ENCODE data around the gene SPCS2.
"Not testable (repeated sequence)": the region's sequence is repeated elsewhere in the genome, so short reads cannot be mapped to it uniquely, and the experiment has no call there.

The SPCS2 gene

DNA sequence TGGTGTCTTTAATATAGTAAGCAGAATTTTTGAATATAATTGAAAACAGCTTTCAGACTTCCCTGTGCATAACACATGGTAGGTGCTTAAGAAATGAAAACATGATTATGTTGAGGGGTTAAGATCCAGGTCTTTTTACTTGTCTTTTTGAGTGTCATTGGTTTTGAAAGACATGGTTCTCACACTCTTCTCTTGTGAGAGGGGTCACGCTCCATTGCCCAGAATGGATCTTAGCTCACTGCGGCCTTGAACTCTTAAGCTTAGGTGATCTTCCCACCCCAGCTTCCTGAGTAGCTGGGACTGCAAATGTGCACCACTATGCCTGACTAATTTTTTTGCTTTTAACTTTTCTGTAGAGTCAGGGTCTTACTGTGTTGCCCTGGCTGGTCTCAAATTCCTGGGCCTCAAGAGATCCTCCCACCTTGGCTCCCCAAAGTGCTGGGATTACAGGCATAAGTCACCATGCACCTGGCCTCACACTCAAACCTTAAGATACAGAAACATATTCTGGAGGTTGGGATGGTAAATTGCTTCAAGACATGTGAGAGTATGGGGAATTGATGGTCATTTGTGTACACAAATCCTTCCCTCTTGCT, 1.4 kb downstream of the SPCS2 start:
- DNase-seq, result no peak

DNA sequence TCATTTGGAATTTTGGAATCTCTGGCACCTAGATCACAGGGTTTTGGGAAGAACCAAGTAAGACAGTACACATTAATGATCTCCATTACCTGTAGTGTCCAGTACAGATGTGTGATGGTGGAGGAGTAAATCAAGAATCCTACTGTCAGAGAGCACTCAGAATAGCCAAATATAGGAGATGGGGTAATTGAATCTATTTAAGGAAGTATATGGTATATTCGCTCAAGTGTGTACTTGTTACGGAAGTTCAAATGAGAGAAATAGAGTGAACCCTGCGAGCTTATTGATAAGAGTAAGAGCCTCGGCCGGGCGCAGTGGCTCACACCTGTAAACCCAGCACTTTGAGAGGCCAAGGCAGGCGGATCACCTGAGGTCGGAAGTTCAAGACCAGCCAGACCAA, 2.2 kb downstream of the SPCS2 start:
- no peak for DNase-seq

DNA sequence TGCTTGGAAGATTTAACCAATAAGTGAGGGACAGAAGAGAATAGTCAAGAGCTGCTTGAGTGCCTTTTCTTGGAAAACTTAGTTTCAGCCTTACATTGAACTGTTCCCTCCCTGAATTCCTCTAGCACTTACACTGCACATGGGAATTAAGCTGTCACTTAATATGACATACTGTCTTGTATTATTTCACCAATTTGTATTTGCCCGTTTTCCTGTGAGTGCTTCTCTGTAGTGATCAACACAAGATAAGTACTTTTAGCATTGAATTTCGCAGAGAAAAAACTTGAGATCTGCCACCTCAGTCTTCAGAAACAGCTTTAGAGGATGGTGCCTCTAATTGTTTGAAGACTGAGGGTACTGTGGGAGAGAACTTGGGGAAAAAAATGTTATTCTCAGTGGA, 3.7 kb downstream of the SPCS2 start:
- DNase-seq, result no peak

DNA sequence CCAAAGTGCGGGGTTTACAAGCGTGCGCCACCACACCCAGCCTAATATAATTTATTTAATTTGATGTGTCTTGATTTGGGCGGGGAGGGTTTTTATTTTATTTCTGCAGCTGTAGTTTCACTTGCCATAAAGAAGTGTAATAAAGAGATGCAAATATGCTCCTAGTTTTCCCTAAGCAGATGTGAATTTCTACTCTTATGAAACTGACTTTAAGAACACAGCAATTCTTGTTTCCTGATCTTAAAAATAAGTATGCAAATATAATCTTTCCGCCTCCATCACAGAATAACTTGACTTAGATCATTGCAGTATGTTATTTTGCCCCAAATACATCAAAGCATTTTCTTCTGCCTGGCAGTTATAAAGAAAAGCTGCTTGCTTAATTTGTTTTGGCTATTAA, 4.4 kb downstream of the SPCS2 start:
- no peak for DNase-seq

DNA sequence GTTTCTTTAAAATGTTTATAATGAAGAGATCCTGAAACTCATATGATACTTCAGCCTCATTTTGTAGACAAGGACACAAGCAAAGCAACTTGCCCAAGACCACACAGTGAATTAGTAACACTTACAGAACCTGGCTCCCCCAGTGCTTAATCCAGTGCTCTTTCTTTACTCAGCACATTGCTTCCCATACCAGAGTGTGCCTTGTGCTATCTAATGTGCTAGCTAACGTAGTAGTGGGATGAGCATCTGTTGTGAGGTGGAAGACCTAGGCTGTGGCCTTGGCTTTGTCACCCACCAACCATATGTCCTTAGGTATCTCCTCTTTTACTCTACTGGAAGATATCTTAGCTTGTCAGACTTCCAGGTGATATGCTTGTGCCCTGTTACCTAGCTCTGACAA, 5.1 kb downstream of the SPCS2 start:
- no peak for DNase-seq

DNA sequence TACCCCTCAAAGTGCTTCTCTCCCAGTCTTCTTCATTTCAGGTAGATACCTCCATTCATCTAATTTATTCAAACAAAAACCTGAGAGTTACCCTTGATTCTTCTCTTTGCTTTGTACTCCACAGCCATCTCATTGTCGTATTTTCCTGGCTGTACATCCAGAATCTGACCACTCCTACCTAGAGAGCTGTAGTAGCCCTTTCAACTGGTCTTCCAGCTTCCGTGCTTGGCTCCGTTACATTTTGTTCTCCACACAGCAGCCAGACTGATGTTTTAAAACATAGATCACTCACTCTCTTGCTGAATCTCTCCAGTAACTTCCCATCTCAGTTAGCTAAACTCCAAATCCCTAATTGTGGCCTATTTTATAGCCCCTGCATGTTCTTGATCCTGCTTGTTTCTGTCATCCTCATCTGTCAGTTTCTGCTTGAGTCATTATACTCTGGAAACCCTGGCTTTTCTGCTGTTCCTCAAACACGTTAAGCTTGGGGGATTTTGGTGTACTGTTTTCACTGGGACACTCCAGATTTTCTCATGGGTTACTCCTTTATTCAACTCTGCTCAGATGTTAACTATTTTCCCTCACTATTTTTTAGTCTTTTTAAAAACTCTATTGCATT, 7.4 kb downstream of the SPCS2 start:
- DNase-seq, result no peak

DNA sequence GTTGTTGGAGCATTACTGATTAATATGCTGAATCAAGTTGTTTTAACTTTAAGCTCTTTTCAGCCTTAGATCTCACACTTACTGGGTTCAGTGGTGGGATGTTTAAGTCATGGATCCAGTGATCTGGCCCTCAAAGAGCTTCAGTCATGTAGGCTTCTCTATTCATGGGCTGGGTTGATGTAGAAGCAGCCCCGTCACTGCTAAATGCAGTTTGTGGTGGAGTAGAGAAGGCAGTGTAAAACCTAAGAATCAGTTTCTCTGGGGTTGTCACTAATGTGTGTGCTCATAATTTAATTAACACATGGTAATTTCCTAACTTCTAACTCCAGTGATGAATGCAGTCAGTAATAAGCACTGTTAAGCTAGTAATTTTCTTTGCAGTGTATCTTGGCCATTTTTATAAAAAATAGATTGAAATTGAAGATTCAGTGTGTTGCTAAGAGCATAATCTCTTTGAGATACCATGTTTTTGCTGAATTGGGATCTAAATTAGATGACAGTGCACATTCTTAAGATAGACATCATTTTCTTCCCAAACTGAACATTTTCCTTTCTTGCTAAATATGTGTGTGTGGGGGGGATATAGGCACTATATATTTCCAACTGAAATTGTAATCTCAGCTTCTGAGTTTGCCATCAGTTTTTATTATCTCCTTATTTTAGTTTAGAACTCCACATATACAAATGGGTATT, 9.0 kb downstream of the SPCS2 start:
- DNase-seq, result no peak

DNA sequence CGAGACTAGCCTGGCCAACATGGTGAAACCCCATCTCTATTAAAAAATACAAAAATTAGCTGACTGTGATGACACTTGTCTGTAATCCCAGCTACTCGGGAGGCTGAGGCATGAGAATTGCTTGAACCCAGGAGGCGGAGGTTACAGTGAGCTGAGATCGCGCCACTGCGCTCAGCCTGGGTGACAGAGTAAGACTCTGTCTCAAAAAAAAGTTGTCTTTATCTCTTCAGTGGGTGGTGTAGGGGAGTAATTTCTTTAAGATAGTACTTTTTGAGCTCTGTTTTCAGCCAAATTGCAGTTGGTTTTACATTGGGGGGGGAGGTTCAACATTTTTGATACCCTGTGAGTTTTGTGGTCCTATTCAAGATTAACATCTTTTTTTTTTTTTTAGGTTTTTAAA, 11.1 kb downstream of the SPCS2 start:
- not testable (repeated sequence) for DNase-seq

DNA sequence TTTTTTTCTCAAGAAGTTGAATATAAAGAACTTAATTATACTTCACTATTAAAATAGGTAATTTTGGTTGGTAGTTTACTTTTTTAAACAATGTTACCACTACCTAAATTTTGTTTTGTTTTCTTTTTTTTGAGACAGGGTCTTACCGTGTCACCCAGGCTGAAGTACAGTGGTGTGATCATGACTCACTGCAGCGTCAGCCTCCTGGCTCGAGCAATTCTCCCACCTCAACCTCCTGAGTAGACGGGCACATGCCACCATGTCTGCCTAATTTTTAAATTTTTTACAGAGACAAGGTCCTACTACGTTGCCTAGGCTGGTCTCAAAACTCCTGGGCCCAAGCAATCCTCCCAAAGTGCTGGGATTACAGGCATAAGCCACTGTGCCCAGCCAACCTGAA, 17.6 kb downstream of the SPCS2 start:
- no peak for DNase-seq

DNA sequence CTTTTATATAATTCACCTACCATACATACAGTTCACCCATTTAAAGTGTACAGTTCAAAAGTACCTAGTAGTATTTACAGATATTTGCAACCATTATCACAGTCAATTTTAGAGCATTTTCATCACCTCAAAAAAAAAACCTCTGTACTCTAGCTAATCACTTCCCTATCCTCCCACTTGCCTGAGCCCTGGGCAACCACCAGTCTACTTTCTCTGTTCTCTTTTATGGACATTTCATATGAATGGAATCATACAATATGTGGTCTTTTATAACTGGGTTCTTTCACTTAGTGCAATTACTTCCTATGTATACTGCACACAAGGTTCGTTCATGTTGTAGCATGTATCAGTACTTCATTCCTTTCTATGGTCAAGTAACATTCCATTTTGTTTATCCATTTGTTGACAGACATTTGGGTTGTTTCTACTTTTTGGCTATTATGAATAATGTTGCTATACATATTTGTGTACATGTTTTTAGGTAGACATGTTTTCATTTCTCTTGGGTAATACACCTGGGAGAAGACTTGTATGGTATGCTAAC, 21.9 kb downstream of the SPCS2 start:
- DNase-seq, result no peak

DNA sequence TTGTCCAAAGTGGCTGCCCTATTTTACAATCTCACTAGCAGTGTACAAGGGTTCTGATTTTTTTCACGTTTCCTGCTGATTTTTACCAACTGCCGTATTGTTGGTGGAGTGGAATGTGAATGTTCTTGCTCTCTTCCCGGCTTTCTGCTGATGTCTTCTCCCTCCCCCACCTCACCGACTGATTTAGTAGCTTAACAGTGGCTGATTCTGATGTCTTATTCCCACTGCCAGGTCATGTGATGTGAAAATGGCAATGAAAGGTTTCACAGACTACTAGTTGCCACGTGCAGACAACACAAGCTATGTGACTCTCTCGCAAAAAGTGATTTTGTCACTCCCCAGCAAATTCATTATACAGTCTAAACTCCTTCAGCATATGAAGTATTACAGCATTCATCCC, 22.4 kb downstream of the SPCS2 start:
- no peak for DNase-seq

DNA sequence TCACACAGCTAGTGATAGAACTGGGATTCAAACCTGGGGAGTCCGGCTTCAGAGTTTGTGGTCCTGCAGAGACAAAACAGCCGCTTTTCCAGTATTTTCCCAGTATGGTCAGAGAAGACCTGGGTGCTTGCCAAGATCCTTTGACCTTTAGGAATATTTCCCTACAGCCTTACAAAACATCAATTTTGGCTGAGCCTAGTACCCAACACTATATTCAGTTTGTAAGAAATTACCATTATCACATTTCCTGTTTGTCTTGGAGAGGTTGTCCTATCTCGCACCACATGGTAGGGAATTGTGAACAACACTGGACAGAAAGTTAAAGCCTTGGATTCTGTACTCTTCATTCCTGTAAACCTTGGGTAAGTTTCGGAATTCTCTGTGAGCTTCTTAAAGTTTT, 29.0 kb downstream of the SPCS2 start:
- DNase-seq, result no peak

DNA sequence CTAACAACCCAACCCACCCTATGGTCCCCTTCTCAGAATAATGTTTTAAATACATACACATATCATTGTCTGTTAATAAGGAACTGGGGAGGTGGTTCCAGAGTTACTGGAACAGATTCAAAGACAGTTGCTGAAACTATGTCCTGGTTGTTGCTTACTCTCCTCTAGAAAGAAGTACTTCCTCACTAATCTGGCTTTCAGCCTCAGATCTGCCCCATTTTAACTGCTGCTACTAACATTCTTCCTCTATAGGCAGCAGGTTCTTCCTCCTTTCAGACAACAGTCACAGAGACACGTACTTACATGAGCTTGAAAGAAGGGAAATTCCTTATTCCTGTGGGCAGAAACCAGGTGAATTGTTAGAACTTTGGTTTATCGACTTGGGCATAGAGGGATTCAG, 31.6 kb downstream of the SPCS2 start:
- DNase-seq, result no peak

DNA sequence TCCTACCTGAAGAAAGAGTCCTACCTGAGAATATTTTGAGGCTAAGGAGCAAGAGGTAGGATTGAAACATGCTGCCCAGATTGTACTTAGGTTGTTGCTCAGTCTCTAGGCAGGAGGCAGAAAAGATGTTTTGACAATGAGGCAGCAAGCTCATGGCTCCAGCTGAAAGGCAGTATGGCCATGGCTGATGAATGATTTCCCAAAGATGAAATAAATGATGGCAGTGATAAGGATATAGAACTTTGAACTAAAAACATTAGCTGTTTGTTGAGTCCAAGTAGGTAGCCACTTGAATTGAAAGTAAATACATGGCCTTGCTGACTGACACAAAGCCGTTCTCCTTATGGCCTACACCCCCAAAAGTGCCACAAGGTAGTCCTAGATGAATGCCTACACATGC, 32.8 kb downstream of the SPCS2 start:
- no peak for DNase-seq

DNA sequence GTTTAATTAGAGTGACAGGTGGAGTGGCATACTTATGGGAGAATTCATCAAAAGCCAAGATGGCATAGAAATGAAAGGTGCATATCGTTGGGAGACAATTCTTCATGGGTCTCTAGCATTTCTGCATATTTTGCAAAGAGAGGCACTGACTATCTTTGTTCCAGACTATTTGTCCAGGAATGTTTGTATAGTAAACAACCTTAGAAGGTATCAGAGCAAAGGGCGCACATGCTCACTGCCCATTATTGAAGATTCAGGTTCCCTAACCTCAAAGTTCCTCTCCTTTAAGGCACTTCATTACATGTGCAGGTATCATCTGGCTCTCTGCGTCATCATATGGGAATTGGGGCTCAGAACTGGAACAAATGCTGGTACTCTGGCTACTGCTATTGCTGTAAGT, 35.0 kb downstream of the SPCS2 start:
- DNase-seq, result no peak

DNA sequence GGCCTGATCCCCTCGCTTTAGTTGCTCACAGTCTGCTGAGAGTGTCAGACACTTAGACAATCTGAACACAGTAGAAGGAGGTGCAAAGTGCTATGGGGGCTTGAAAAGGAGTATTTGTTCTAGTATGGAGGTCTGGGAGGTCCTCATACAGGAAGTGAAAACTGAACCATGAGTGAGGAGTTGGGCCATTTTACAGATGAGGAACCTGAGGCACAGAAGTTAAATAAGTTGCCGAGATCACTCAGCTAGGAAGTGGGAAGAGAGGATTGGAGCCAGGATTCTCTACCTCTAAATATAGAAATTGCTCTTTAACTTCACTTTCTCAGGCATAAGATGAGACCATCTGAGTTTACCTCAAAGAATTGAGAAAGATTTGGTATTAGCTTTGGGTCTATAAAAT, 35.7 kb downstream of the SPCS2 start:
- no peak for DNase-seq

DNA sequence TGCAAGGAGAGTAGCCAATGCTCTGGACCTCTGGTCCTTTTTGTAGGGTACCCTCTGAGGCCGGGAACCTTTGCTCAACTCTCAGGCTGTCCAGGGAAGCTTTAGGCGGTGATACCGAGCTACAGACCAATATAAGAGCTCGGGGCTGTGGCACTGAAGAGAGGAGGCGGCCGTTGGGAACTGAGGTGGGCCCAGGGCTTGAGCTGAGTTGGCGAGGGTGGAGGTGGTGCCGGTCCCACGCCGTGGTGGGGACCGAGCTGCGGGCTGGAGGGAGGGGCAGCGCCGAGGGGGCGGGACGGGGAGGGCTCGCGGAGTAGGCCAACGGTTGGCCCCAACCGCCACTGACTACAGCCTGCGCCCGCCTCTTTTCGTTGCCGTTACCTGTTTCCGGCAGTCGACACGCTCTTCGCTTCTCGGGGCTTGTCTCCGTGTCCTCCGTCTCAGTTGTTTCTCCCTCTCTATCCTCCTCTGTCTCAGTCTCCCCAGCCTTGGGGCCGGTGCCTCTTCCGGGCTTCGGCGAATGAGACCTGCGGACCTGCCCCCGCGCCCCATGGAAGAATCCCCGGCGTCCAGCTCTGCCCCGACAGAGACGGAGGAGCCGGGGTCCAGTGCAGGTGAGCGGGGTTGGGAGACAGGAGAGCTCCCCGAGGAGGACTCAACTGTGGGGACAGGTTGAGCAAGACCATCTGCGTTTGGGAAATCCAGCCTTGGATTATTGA, 39.6 kb downstream of the SPCS2 start, which contains the start of gene NEU3:
Gene NEU3 (plus strand): TSS at position 393 of the 719 bp plus-strand sequence. CDS start 128 bp downstream, at position 521.
- DNase-seq, result peak; percentile 58 to 72

DNA sequence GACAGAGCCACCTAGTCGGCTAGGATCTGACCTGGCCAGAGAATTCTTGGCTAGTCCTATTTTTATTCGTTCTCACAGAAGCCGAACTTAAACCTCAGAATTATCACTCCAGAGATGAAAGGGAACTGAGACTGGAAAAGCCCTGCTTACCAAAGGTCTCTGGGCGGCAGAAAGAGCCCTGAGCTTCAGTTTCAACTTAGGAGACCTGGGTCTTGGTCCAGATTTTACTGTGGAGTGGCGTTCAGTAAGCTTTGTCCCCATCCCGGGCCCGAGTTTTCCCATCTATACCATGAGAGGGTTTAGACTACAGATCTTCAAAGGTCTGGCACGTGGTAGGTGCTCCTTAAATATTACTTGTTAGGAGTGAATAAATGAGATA, 40.2 kb downstream of the SPCS2 start:
- DNase-seq, result no peak

DNA sequence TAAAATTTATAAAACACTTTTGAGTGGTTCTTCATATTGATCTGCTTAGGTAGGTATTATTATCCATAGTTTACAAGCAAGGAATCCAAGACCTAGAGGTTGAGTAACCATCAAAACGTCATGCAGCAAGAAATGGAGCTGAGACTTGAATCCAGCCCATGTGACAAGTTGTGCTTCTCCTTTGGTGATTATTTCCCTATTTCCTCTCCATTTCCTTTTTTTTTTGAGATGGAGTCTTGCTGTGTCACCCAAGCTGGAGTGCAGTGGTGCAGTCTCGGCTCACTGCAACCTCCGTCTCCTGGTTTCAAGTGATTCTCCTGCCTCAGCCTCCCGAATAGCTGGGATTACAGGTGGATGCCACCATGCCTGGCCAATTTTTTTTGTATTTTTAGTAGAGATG, 41.1 kb downstream of the SPCS2 start:
- not testable (repeated sequence) for DNase-seq

DNA sequence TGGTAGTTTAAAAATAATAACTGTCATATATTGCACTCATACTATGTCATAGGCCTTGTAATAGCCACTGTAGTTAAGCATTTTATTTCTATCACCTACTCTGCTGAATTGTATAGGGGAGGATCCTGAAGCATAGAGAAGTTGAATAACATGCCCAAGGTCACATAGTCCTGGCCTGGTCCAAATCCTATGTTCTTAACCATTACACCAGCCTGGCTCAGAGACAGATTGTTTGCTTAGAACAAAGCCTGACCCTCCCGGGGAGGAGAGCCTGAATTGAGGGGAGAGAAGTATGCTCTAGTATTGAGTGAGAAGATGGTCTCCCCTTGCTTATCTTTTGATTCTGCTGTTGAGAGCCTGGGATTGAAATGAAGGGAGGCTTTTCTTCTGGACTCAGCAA, 41.9 kb downstream of the SPCS2 start:
- DNase-seq, result no peak

DNA sequence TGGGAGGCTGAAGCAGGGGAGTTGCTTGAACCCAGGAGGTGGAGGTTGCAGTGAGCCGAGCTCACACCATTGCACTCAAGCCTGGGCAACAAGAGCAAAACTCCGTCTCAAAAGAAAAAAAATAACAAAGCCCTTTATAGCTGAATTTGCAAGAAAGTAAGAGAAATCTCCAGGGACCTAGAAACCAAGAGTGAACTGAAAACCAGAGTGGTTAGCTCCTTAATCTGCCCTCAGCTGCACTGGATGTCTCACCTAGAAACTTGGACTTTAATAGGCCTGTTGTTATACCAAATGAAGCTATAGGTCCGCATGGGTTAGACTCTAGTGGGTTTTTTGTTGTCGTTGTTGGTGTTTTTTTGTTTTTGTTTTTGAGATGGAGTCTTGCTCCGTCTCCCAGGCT, 43.8 kb downstream of the SPCS2 start:
- DNase-seq, result no peak

DNA sequence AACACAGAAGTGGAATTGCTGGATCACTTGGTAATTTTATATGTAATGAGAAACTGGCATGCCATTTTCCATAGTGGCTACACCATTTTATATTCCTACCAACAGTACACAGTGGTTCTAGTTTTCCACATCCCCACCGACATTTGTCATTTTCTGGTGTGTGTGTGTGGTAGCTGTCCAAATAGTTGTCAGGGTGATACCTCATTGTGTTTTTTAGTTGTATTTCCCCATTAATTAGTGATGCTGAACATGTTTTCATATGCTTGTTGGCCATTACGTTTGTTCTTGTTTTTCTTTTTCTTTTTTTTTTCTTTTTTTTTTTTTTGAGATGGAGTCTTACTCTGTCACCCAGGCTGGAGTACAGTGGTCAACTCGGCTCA, 51.9 kb downstream of the SPCS2 start:
- no peak for DNase-seq

DNA sequence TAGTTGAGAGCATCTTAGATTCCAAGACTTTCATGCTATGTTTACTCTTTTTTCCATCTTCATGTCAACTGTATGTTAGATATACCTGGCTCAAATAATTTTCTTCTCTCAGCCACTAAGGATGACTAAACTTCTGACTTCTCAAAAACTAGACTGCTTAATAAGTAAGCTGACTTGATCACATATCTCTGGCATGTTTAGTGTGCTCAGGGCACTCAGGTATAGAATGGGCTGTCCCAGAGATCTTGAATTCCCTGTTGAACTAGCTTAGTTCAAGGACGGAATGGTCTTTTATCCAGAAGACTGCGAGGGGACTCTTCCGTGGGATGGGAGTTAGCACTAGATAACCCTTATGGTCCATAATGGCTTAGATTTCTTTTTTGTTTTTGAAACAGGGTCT, 52.6 kb downstream of the SPCS2 start:
- DNase-seq, result no peak

DNA sequence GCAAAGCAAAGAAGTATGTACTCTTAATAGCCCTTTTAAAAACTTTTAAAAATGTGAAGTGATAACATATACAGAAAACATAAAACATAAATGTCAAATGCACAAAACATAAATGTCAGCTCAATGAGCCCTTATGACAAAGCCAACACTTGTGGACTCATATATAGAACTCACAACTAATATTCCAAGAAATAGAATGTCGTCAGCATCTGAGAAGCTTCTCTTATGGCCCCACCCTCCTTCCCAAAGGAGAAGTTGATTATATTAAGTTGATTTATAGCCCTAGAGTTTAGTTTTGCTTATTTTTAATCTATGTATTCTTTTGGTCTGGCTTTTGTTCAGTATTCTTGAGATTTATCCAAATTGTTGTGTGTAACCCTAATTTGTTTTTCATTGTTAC, 53.5 kb downstream of the SPCS2 start:
- DNase-seq, result no peak

All from hippocampal formation (tissue), 2 donors.